HepG2 (cell line): ENCODE measurements around the gene PDLIM5. TPM values are rescaled to one million over a fixed set of nuclear protein-coding genes. Genes with fewer than 3 reads are reported as not detected.

Source experiments
- ATAC-seq: fragments of 200-7000 bp; cut with Tn5 transposase; 3 replicates; pipeline ENCODE4 v1.9.1; 2020; ENCODE audit warnings: mild to moderate bottlenecking, moderate library complexity
- BruUV-seq: library from RNA; stranded (reverse); fragments of 400-500 nt; replicated peaks from 2 replicates; lab custom pipeline; 2021; lab: Mats Ljungman, UMichigan
- CTCF ChIA-PET: fragments of 300-600 bp; formaldehyde crosslinking; extraction: SDS; loops from one replicate; lab custom pipeline; 2021; ENCODE audit warnings: low total read pairs, inconsistent platforms, low intra/inter-chr PET ratio; lab: Yijun Ruan, JAX
- POLR2A ChIA-PET: fragments of 350-600 bp; sonication (Branson Sonifier 250); formaldehyde crosslinking; loops from one replicate; lab custom pipeline; 2020; ENCODE audit warnings: antibody characterized with exemption, inconsistent platforms; lab: Yijun Ruan, JAX
- DNase-seq: peaks from one replicate; pipeline ENCODE4 v3.0.0-alpha.2; 2015; ENCODE audit warnings: low spot score
- FAIRE-seq: peaks from 3 replicates; lab custom pipeline; 2011; peaks lifted over from hg19 to GRCh38; lab: Jason Lieb, UNC
- H2AFZ ChIP-seq: one replicate; pipeline ENCODE4 v1.6.1; 2011; ENCODE audit warnings: low read length, inconsistent platforms
- H3K27ac ChIP-seq: fragments of 300-600 bp; 3 replicates; pipeline ENCODE4 v1.8.0; 2011; ENCODE audit warnings: mixed run types, mild to moderate bottlenecking, mixed read lengths, low read length, inconsistent platforms; ENCODE audit not compliant: insufficient read depth; ENCODE audit errors: extremely low read length
- H3K27me3 ChIP-seq, 2 experiments: fragments of 200-600 bp in 1 of 2; 2 replicates in 1 of 2; 3 replicates in 1 of 2; pipeline versions ENCODE4 v1.6.0 to v1.8.0; 2011; ENCODE audit warnings: low read length in 2 of 2, mild to moderate bottlenecking in 2 of 2, moderate library complexity in 2 of 2, inconsistent platforms in 1 of 2; ENCODE audit not compliant: insufficient read depth in 2 of 2, control insufficient read depth in 1 of 2
- H3K36me3 ChIP-seq, 2 experiments: fragments of 200-600 bp in 1 of 2; replicated peaks in 1 of 2; 2 replicates in 1 of 2; 3 replicates in 1 of 2; pipeline versions ENCODE4 v1.5.1 to v1.8.0; 2011; ENCODE audit warnings: low read length in 2 of 2, inconsistent platforms in 1 of 2; ENCODE audit not compliant: insufficient read depth in 2 of 2, control insufficient read depth in 1 of 2
- H3K4me1 ChIP-seq: 2 replicates; pipeline ENCODE4 v1.5.1; 2012; ENCODE audit warnings: low read length, inconsistent platforms; ENCODE audit not compliant: insufficient read depth
- H3K4me2 ChIP-seq: 2 replicates; pipeline ENCODE4 v1.6.0; 2011; ENCODE audit warnings: low read depth, low read length, inconsistent platforms
- H3K4me3 ChIP-seq, 3 experiments: fragments of 200-600 bp in 1 of 3; sonication (generic), shearing (Covaris generic) in 1 of 3; replicated peaks in 1 of 3; 2 replicates each; pipeline ENCODE4 v1.5.1; 2011 to 2016; ENCODE audit warnings: low read length in 3 of 3, inconsistent platforms in 2 of 3, low read depth in 2 of 3, mild to moderate bottlenecking in 2 of 3, control low read depth in 1 of 3, mixed read lengths in 1 of 3; ENCODE audit not compliant: insufficient read depth in 1 of 3
- H3K79me2 ChIP-seq: one replicate; pipeline ENCODE4 v1.6.1; 2011; ENCODE audit warnings: low read length, inconsistent platforms; ENCODE audit not compliant: insufficient read depth
- H3K9ac ChIP-seq: 2 replicates; pipeline ENCODE4 v1.6.0; 2011; ENCODE audit warnings: mild to moderate bottlenecking, low read depth, low read length, inconsistent platforms; ENCODE audit not compliant: insufficient read depth
- H3K9me3 ChIP-seq: 2 replicates; pipeline ENCODE4 v1.5.1; 2012; ENCODE audit warnings: mild to moderate bottlenecking, low read length
- H4K20me1 ChIP-seq: 2 replicates; pipeline ENCODE4 v1.6.0; 2011; ENCODE audit warnings: inconsistent platforms, mild to moderate bottlenecking, low read length, moderate library complexity; ENCODE audit not compliant: insufficient read depth
- BRD4 ChIP-seq: sonication (generic); formaldehyde crosslinking; IDR thresholded peaks from 2 replicates; pipeline ENCODE4 v1.4.0; 2020; ENCODE audit warnings: missing genetic modification reagents
- HOXA7 ChIP-seq: sonication (generic); formaldehyde crosslinking; IDR thresholded peaks from 2 replicates; pipeline ENCODE4 v1.8.1; 2022; ENCODE audit warnings: mild to moderate bottlenecking, missing genetic modification reagents, moderate library complexity
- IRF2 ChIP-seq: IDR thresholded peaks from 2 replicates; pipeline ENCODE4 v1.6.1; 2018; ENCODE audit warnings: missing genetic modification reagents, missing compliant biosample characterization
- NFE2L1 ChIP-seq: sonication (generic); formaldehyde crosslinking; IDR thresholded peaks from 2 replicates; pipeline ENCODE4 v1.4.0; 2020; ENCODE audit warnings: missing genetic modification reagents, mild to moderate bottlenecking, borderline replicate concordance
- NFKBIZ ChIP-seq: IDR thresholded peaks from 2 replicates; pipeline ENCODE4 v1.6.1; 2018; ENCODE audit warnings: missing genetic modification reagents, missing compliant biosample characterization
- PHF8 ChIP-seq: sonication (generic); formaldehyde crosslinking; IDR thresholded peaks from 2 replicates; pipeline ENCODE4 v1.5.0; 2020; ENCODE audit warnings: missing genetic modification reagents
- TBL1XR1 ChIP-seq: fragments of 150-350 bp; IDR thresholded peaks from 2 replicates; pipeline ENCODE4 v1.6.1; 2014; ENCODE audit warnings: borderline replicate concordance, low read length; ENCODE audit not compliant: partially characterized antibody
- TMF1 ChIP-seq: sonication (generic); formaldehyde crosslinking; IDR thresholded peaks from 2 replicates; pipeline ENCODE4 v1.8.1; 2022; ENCODE audit warnings: low read depth, missing genetic modification reagents
- USF2 ChIP-seq, 2 experiments: sonication (generic) in 1 of 2; formaldehyde crosslinking in 1 of 2; IDR thresholded peaks; 2 replicates each; pipeline versions ENCODE4 v1.5.1 to v1.6.1; 2011 to 2020; ENCODE audit warnings: borderline replicate concordance in 1 of 2, low read depth in 1 of 2, low read length in 1 of 2, mild to moderate bottlenecking in 1 of 2, missing genetic modification reagents in 1 of 2, moderate library complexity in 1 of 2
- ZBTB14 ChIP-seq: sonication (generic); formaldehyde crosslinking; IDR thresholded peaks from 2 replicates; pipeline ENCODE4 v1.4.0; 2020; ENCODE audit warnings: missing genetic modification reagents
- ZBTB44 ChIP-seq: sonication (generic); formaldehyde crosslinking; IDR thresholded peaks from 2 replicates; pipeline ENCODE4 v1.4.0; 2020; ENCODE audit warnings: missing genetic modification reagents
- ZNF264 ChIP-seq: sonication (generic); formaldehyde crosslinking; IDR thresholded peaks from 2 replicates; pipeline ENCODE4 v1.4.0; 2020; ENCODE audit warnings: missing genetic modification reagents
- ZNF362 ChIP-seq: sonication (generic); formaldehyde crosslinking; IDR thresholded peaks from 2 replicates; pipeline ENCODE4 v1.4.0; 2020; ENCODE audit warnings: missing genetic modification reagents, mild to moderate bottlenecking, borderline replicate concordance
- ZNF614 ChIP-seq: IDR thresholded peaks from 2 replicates; pipeline ENCODE4 v1.6.1; 2018; ENCODE audit warnings: missing biosample characterization, missing genetic modification reagents, inconsistent platforms, borderline replicate concordance
- ZNF615 ChIP-seq: sonication (generic); formaldehyde crosslinking; IDR thresholded peaks from 2 replicates; pipeline ENCODE4 v1.5.0; 2020; ENCODE audit warnings: mild to moderate bottlenecking, missing genetic modification reagents, borderline replicate concordance
- WGBS: methylation state at CpG from one replicate; pipeline ENCODE4 v1.1.6; 2017; ENCODE audit warnings: low lambda C conversion rate; 5-methylcytosine and 5-hydroxymethylcytosine counted together
- in situ Hi-C: cut with HindIII; loops from 2 replicates; pipeline ENCODE4 v1.10.0; 2017; ENCODE audit warnings: low pct_unique_long_range_greater_than_20kb; ENCODE audit not compliant: extremely low pct_ligation_motif_present
- intact Hi-C: fragments of 100-400 bp; cut with micrococcal nuclease; formaldehyde crosslinking; loops from one replicate; pipeline ENCODE4 v1.10.0; 2022; ENCODE audit not compliant: unreplicated experiment
- polyA plus RNA-seq, 8 experiments: library from polyadenylated mRNA; depleted of rRNA in 3 of 8; stranded (reverse) in 7 of 8; unstranded in 1 of 8; fragments of >200 nt; fragmentation: Illumina TruSeq in 4 of 8; extraction: Trizol in 4 of 8; gene quantifications; 2 replicates each; pipeline versions ENCODE4 v1.2.1 to v1.2.3, GENCODE V29; 2011 to 2016; ENCODE audit warnings: low read depth in 4 of 8, missing spikeins in 1 of 8, mixed read lengths in 1 of 8; ENCODE audit not compliant: insufficient read depth in 1 of 8
- total RNA-seq, 5 experiments: library from RNA; depleted of rRNA; stranded (reverse); fragments of >200 nt; fragmentation: Illumina TruSeq; extraction: Trizol; gene quantifications; 2 replicates each; pipeline ENCODE4 v1.2.3, GENCODE V29; 2016; ENCODE audit warnings: low read depth in 1 of 5

The PDLIM5 gene
- total and polyA plus RNA-seq, 2 of the 13 experiments (the other 11 are each of a cell fraction or from before 2014, with no cell fraction given): 52.8 to 119 TPM

- Histone ChIP-seq H3K27ac (no peak overlapping the region), H3K36me3 (no peaks in the 10 kb centered on the region), H3K27me3 (no peaks in the 10 kb centered on the region; a peak in 1 of 5 replicates), H2AFZ (no peak overlapping the region), H3K4me2 (no peak overlapping the region), H3K79me2 (peaks cover 47% of the 10 kb centered on the region), H3K9me3 (no peaks in the 10 kb centered on the region), H3K4me1 (no peaks in the 10 kb centered on the region), H4K20me1 (no peaks in the 10 kb centered on the region), H3K4me3 (no peak overlapping the region), H3K9ac (no peak overlapping the region)
- intact Hi-C loops (no loop called here), in situ Hi-C loops (no loop called here)
- DNase-seq (no peak), ATAC-seq (no peak), FAIRE-seq (no peak)
- WGBS: 95% methylated on average over 4 of the region's 4 CpGs
- POLR2A ChIA-PET: no interaction called here
- BruUV-seq: no TSS peak
- CTCF ChIA-PET: no interaction called here
- TF ChIP-seq ZNF614 (no peak), PHF8 (CRISPR knock-in tag) (no peak), USF2 (IDR thresholded peaks at IDR 0.05; ENCODE audit: low read depth, low read length) (no peak), USF2 (CRISPR knock-in tag; IDR thresholded peaks at IDR 0.05; ENCODE audit: borderline replicate concordance) (no peak), ZNF615 (CRISPR knock-in tag) (no peak), HOXA7 (CRISPR knock-in tag) (no peak), IRF2 (CRISPR knock-in tag) (no peak), NFKBIZ (CRISPR knock-in tag) (no peak), NFE2L1 (CRISPR knock-in tag) (no peak), ZBTB14 (no peak), TMF1 (CRISPR knock-in tag) (no peak), ZBTB44 (CRISPR knock-in tag) (no peak), BRD4 (CRISPR knock-in tag) (no peak), TBL1XR1 (no peak), ZNF264 (CRISPR knock-in tag) (no peak), ZNF362 (CRISPR knock-in tag) (no peak)
These were observed 36.9 kb downstream of the PDLIM5 start for GRCh38 chr4:94488670-94489069.
